Measurements from ENCODE around the gene PCDHB12. TPM values are rescaled to one million over a fixed set of nuclear protein-coding genes. Genes with fewer than 3 reads are reported as not detected.

The PCDHB12 gene
- total and polyA plus RNA-seq, 2 donors from 2014 or later = 0.77 to 2.5 TPM

GRCh38 chr5:141260458-141261237 lies 52.1 kb downstream of the PCDHB12 start:
- Histone ChIP-seq H3K4me3 (ENCODE audit: low read length in 3 of 3) (peak overlapping the region in 2 of 3 donors; percentile 3 to 21), H3K9me3 (ENCODE audit: control insufficient read depth in 2 of 3, insufficient read depth in 1 of 3, low read length in 3 of 3) (peaks cover 9 to 79% (median 44%) of the 10 kb centered on the region in 3 donors), H3K27me3 (ENCODE audit: control insufficient read depth, insufficient read depth, low read length) (no peaks in the 10 kb centered on the region), H3K36me3 (ENCODE audit: control insufficient read depth in 2 of 3, insufficient read depth in 3 of 3, low read length in 3 of 3) (no peaks in the 10 kb centered on the region), H3K27ac (ENCODE audit: low read depth in 2 of 2, low read length in 2 of 2) (no peak overlapping the region), H3K9ac (ENCODE audit: low read length in 3 of 3) (no peak overlapping the region), H3K4me1 (ENCODE audit: control insufficient read depth in 2 of 3, insufficient read depth in 2 of 3, low read depth in 1 of 3, low read length in 3 of 3) (no peaks in the 10 kb centered on the region)
- TF ChIP-seq CTCF (IDR thresholded peaks at IDR 0.05; ENCODE audit: borderline replicate concordance, extremely low read depth, insufficient read depth) = no peak
- intact Hi-C loops (cut with DNase I) = no loop called here
- FAIRE-seq = no peak
- peak in 2 of 5 donors; percentile 2 to 3 for DNase-seq

DNA sequence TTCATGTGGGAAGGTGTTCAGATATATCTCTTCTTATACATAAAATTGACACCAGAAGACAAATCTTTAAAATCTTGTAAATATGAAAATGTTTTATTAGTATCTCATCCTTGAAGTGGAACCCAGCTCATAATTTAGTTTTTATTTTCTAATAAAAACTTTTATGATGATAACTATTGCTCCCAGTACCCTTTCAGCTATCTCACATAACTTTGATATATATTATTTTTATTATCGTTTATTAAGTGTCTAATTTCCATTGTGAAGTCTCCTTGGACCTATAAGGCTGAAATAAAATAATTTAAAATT lies 52.7 kb downstream of the PCDHB12 start:
- no peak overlapping the region for H3K4me3 ChIP-seq (ENCODE audit: low read length in 3 of 3)
- no peak overlapping the region for H3K9ac ChIP-seq (ENCODE audit: low read length in 3 of 3)
- H3K27me3 ChIP-seq (ENCODE audit: control insufficient read depth, insufficient read depth, low read length) = no peaks in the 10 kb centered on the region
- peaks cover 9 to 80% (median 48%) of the 10 kb centered on the region in 3 donors for H3K9me3 ChIP-seq (ENCODE audit: control insufficient read depth in 2 of 3, insufficient read depth in 1 of 3, low read length in 3 of 3)
- no peak overlapping the region for H3K27ac ChIP-seq (ENCODE audit: low read depth in 2 of 2, low read length in 2 of 2)
- DNase-seq = no peak
- intact Hi-C loops (cut with DNase I) = no loop called here
- TF ChIP-seq CTCF (IDR thresholded peaks at IDR 0.05; ENCODE audit: borderline replicate concordance, extremely low read depth, insufficient read depth) = no peak
- no peak for FAIRE-seq
- no peaks in the 10 kb centered on the region for H3K4me1 ChIP-seq (ENCODE audit: control insufficient read depth in 2 of 3, insufficient read depth in 2 of 3, low read depth in 1 of 3, low read length in 3 of 3)
- no peaks in the 10 kb centered on the region for H3K36me3 ChIP-seq (ENCODE audit: control insufficient read depth in 2 of 3, insufficient read depth in 3 of 3, low read length in 3 of 3)

Other genes starting within 250 kb of the PCDHB12 start
Only the 30 nearest of the 37 such genes appear.
- gene PCDHB1, start 157.3 kb upstream of the PCDHB12 start, total RNA-seq = 0.50 TPM
- 0.09 TPM for gene PCDHB1, start 157.3 kb upstream of the PCDHB12 start, polyA plus RNA-seq (ENCODE audit: insufficient read depth, low read depth, low replicate concordance)
- gene PCDHB2, start 114.1 kb upstream of the PCDHB12 start, total RNA-seq = 2.9 TPM
- gene PCDHB2, start 114.1 kb upstream of the PCDHB12 start, polyA plus RNA-seq (ENCODE audit: insufficient read depth, low read depth, low replicate concordance) = 2.2 TPM
- 3.1 TPM for gene PCDHB3, start 108.2 kb upstream of the PCDHB12 start, total RNA-seq
- gene PCDHB3, start 108.2 kb upstream of the PCDHB12 start, polyA plus RNA-seq (ENCODE audit: insufficient read depth, low read depth, low replicate concordance) = 2.3 TPM
- gene PCDHB4, start 86.9 kb upstream of the PCDHB12 start, total RNA-seq = 5.8 TPM
- 0.90 TPM for gene PCDHB4, start 86.9 kb upstream of the PCDHB12 start, polyA plus RNA-seq (ENCODE audit: insufficient read depth, low read depth, low replicate concordance)
- gene PCDHB5, start 73.5 kb upstream of the PCDHB12 start, total RNA-seq = 7.5 TPM
- 2.1 TPM for gene PCDHB5, start 73.5 kb upstream of the PCDHB12 start, polyA plus RNA-seq (ENCODE audit: insufficient read depth, low read depth, low replicate concordance)
- 2.0 TPM for gene PCDHB6, start 58.7 kb upstream of the PCDHB12 start, total RNA-seq
- gene PCDHB6, start 58.7 kb upstream of the PCDHB12 start, polyA plus RNA-seq (ENCODE audit: insufficient read depth, low read depth, low replicate concordance) = 0.32 TPM
- gene PCDHB7, start 36.1 kb upstream of the PCDHB12 start, total RNA-seq = 2.3 TPM
- gene PCDHB7, start 36.1 kb upstream of the PCDHB12 start, polyA plus RNA-seq (ENCODE audit: insufficient read depth, low read depth, low replicate concordance) = 0.97 TPM
- gene PCDHB8, start 30.9 kb upstream of the PCDHB12 start, total RNA-seq = 3.7 TPM
- 0.56 TPM for gene PCDHB8, start 30.9 kb upstream of the PCDHB12 start, polyA plus RNA-seq (ENCODE audit: insufficient read depth, low read depth, low replicate concordance)
- gene PCDHB16, start 26.3 kb upstream of the PCDHB12 start, total RNA-seq = 5.1 TPM
- gene PCDHB16, start 26.3 kb upstream of the PCDHB12 start, polyA plus RNA-seq (ENCODE audit: insufficient read depth, low read depth, low replicate concordance) = 0.67 TPM
- gene PCDHB9, start 21.6 kb upstream of the PCDHB12 start, total RNA-seq = 2.4 TPM
- gene PCDHB9, start 21.6 kb upstream of the PCDHB12 start, polyA plus RNA-seq (ENCODE audit: insufficient read depth, low read depth, low replicate concordance) = 0.47 TPM
- gene PCDHB10, start 16.4 kb upstream of the PCDHB12 start, total RNA-seq = 2.3 TPM
- gene PCDHB10, start 16.4 kb upstream of the PCDHB12 start, polyA plus RNA-seq (ENCODE audit: insufficient read depth, low read depth, low replicate concordance) = 0.73 TPM
- 4.3 TPM for gene PCDHB11, start 9.1 kb upstream of the PCDHB12 start, total RNA-seq
- 0.47 TPM for gene PCDHB11, start 9.1 kb upstream of the PCDHB12 start, polyA plus RNA-seq (ENCODE audit: insufficient read depth, low read depth, low replicate concordance)
- gene PCDHB13, start 5.2 kb downstream of the PCDHB12 start, total RNA-seq = 5.9 TPM
- gene PCDHB13, start 5.2 kb downstream of the PCDHB12 start, polyA plus RNA-seq (ENCODE audit: insufficient read depth, low read depth, low replicate concordance) = 0.86 TPM
- 6.2 TPM for gene PCDHB14, start 14.6 kb downstream of the PCDHB12 start, total RNA-seq
- gene PCDHB14, start 14.6 kb downstream of the PCDHB12 start, polyA plus RNA-seq (ENCODE audit: insufficient read depth, low read depth, low replicate concordance) = 2.0 TPM
- 6.0 TPM for gene PCDHB15, start 36.7 kb downstream of the PCDHB12 start, total RNA-seq
- gene PCDHB15, start 36.7 kb downstream of the PCDHB12 start, polyA plus RNA-seq (ENCODE audit: insufficient read depth, low read depth, low replicate concordance) = 1.8 TPM
- gene SLC25A2, start 95.3 kb downstream of the PCDHB12 start, total RNA-seq = 0.94 TPM
- gene SLC25A2, start 95.3 kb downstream of the PCDHB12 start, polyA plus RNA-seq (ENCODE audit: insufficient read depth, low read depth, low replicate concordance) = not detected
- 73.5 TPM for gene TAF7, start 112.1 kb downstream of the PCDHB12 start, total RNA-seq
- 71.3 TPM for gene TAF7, start 112.1 kb downstream of the PCDHB12 start, polyA plus RNA-seq (ENCODE audit: insufficient read depth, low read depth, low replicate concordance)
- gene PCDHGA1, start 121.8 kb downstream of the PCDHB12 start, total RNA-seq = 0.69 TPM
- gene PCDHGA1, start 121.8 kb downstream of the PCDHB12 start, polyA plus RNA-seq (ENCODE audit: insufficient read depth, low read depth, low replicate concordance) = 0.19 TPM
- 4.7 TPM for gene PCDHGA2, start 130.0 kb downstream of the PCDHB12 start, total RNA-seq
- 0.73 TPM for gene PCDHGA2, start 130.0 kb downstream of the PCDHB12 start, polyA plus RNA-seq (ENCODE audit: insufficient read depth, low read depth, low replicate concordance)
- gene PCDHGA3, start 135.1 kb downstream of the PCDHB12 start, total RNA-seq = 4.0 TPM
- 0.22 TPM for gene PCDHGA3, start 135.1 kb downstream of the PCDHB12 start, polyA plus RNA-seq (ENCODE audit: insufficient read depth, low read depth, low replicate concordance)
- gene PCDHGB1, start 141.4 kb downstream of the PCDHB12 start, total RNA-seq = 2.9 TPM
- gene PCDHGB1, start 141.4 kb downstream of the PCDHB12 start, polyA plus RNA-seq (ENCODE audit: insufficient read depth, low read depth, low replicate concordance) = 0.37 TPM
- 3.9 TPM for gene PCDHGA4, start 146.3 kb downstream of the PCDHB12 start, total RNA-seq
- gene PCDHGA4, start 146.3 kb downstream of the PCDHB12 start, polyA plus RNA-seq (ENCODE audit: insufficient read depth, low read depth, low replicate concordance) = 0.13 TPM
- gene PCDHGB2, start 151.3 kb downstream of the PCDHB12 start, total RNA-seq = 4.0 TPM
- gene PCDHGB2, start 151.3 kb downstream of the PCDHB12 start, polyA plus RNA-seq (ENCODE audit: insufficient read depth, low read depth, low replicate concordance) = not detected
- 2.8 TPM for gene PCDHGA5, start 155.4 kb downstream of the PCDHB12 start, total RNA-seq
- not detected for gene PCDHGA5, start 155.4 kb downstream of the PCDHB12 start, polyA plus RNA-seq (ENCODE audit: insufficient read depth, low read depth, low replicate concordance)
- 4.4 TPM for gene PCDHGB3, start 161.5 kb downstream of the PCDHB12 start, total RNA-seq
- 0.15 TPM for gene PCDHGB3, start 161.5 kb downstream of the PCDHB12 start, polyA plus RNA-seq (ENCODE audit: insufficient read depth, low read depth, low replicate concordance)
- gene PCDHGA6, start 165.2 kb downstream of the PCDHB12 start, total RNA-seq = 7.2 TPM
- 0.34 TPM for gene PCDHGA6, start 165.2 kb downstream of the PCDHB12 start, polyA plus RNA-seq (ENCODE audit: insufficient read depth, low read depth, low replicate concordance)
- gene PCDHGA7, start 174.0 kb downstream of the PCDHB12 start, total RNA-seq = 4.1 TPM
- gene PCDHGA7, start 174.0 kb downstream of the PCDHB12 start, polyA plus RNA-seq (ENCODE audit: insufficient read depth, low read depth, low replicate concordance) = 0.49 TPM
- 6.1 TPM for gene PCDHGB4, start 179.0 kb downstream of the PCDHB12 start, total RNA-seq
- 1.0 TPM for gene PCDHGB4, start 179.0 kb downstream of the PCDHB12 start, polyA plus RNA-seq (ENCODE audit: insufficient read depth, low read depth, low replicate concordance)
- gene PCDHGA8, start 183.9 kb downstream of the PCDHB12 start, total RNA-seq = 1.8 TPM
- 0.09 TPM for gene PCDHGA8, start 183.9 kb downstream of the PCDHB12 start, polyA plus RNA-seq (ENCODE audit: insufficient read depth, low read depth, low replicate concordance)
- gene PCDHGB5, start 189.2 kb downstream of the PCDHB12 start, total RNA-seq = 12.3 TPM
- gene PCDHGB5, start 189.2 kb downstream of the PCDHB12 start, polyA plus RNA-seq (ENCODE audit: insufficient read depth, low read depth, low replicate concordance) = 0.82 TPM